Choroid plexus epithelial cell (primary cell): ENCODE measurements around the gene KLRC2.
"Not testable (repeated sequence)": the region's sequence is repeated elsewhere in the genome, so short reads cannot be mapped to it uniquely, and the experiment has no call there.

Experiments used
- DNase-seq: peaks from one replicate; pipeline ENCODE4 v3.0.0-alpha.2; 2010; ENCODE audit warnings: low read depth
- H3K4me3 ChIP-seq: 2 replicates; pipeline ENCODE4 v1.5.1; 2011; ENCODE audit warnings: low read depth, mild to moderate bottlenecking, control low read depth, low read length, moderate library complexity
- TF ChIP-seq, protein P1 (sequence below): conservative IDR thresholded peaks from 2 replicates; pipeline ENCODE4 v1.5.1; 2011; ENCODE audit warnings: low read depth, mild to moderate bottlenecking, control low read depth, inconsistent platforms, low read length, moderate library complexity

KLRC2 gene

DNA sequence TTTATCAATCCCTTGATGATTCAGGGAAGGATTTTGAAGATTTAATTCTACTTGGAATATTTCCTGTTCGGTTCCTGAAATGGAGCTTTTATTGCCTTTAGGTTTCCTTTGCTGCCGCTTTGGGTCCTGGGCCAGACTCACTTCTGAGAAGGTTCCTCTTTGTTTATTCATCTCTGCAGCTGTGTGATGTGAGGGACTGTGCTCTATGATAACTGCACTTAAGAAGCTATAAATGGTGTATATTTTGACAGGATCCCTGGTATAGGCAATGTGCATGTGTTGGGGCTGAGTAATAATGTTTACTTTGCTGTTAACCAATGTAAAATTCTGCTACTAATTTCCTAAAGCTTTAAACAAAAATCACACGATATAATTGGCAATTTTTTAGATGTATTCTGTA is at the start of gene KLRC2:
KLRC2 (minus strand) TSS at position 195 of the 400 bp plus-strand sequence; CDS start at position 171, 24 bp downstream.
- peak; percentile 85 for DNase-seq
- H3K4me3 ChIP-seq: peak within 1 kb of the TSS; percentile 40

DNA sequence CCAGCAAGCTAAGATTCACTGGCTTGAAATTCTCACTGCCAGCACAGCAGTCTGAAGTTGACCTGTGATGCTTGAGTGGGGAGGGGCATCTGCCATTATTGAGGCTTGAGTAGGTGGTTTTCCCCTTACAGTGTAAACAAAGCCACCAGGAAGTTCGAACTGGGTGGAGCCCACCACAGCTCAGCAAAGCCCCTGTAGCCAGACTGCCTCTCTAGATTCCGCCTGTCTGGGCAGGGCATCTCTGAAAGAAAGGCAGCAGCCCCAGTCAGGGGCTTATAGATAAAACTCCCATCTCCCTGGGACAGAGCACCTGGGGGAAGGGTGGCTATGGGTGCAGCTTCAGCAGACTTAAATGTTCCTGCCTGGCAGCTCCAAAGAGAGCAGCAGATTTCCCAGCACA is 46.1 kb upstream of the KLRC2 start:
- not testable (repeated sequence) for DNase-seq, H3K4me3 ChIP-seq

DNA sequence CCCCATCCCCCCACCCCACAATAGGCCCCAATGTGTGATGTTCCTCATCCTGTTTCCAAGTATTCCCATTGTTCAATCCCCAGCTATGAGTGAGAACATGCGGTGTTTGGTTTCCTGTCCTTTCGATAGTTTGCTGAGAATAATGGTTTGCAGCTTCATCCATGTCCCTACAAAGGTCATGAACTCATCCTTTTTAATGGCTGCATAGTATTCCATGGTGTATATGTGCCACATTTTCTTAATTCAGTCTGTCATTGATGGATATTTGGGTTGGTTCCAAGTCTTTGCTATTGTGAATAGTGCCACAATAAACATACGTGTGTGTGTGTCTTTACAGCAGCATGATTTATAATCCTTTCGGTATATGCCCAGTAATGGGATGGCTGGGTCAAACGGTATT is 37.0 kb upstream of the KLRC2 start:
- H3K4me3 ChIP-seq, DNase-seq: not testable (repeated sequence)

DNA sequence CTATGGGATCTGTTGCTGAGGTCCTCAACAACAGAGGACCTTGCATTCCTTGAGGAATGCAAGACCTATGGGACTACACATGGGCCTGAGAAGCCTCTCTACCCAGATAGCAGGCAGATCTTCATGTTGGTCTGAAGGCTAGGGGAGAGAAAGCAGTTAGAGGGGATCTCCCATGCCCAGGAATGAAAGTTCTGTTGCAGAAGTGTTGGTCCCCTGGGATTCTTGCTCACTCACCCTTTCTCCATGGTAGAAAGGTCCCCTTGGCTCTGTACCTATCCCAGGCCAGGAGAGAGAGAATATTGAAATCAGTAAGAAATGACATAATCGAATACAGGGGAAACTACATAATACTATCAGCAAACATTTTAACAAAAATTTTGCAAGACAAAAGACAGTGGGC is 33.9 kb upstream of the KLRC2 start:
- DNase-seq: no peak
- no peak overlapping the region for H3K4me3 ChIP-seq
- TF ChIP-seq, protein P1, sequence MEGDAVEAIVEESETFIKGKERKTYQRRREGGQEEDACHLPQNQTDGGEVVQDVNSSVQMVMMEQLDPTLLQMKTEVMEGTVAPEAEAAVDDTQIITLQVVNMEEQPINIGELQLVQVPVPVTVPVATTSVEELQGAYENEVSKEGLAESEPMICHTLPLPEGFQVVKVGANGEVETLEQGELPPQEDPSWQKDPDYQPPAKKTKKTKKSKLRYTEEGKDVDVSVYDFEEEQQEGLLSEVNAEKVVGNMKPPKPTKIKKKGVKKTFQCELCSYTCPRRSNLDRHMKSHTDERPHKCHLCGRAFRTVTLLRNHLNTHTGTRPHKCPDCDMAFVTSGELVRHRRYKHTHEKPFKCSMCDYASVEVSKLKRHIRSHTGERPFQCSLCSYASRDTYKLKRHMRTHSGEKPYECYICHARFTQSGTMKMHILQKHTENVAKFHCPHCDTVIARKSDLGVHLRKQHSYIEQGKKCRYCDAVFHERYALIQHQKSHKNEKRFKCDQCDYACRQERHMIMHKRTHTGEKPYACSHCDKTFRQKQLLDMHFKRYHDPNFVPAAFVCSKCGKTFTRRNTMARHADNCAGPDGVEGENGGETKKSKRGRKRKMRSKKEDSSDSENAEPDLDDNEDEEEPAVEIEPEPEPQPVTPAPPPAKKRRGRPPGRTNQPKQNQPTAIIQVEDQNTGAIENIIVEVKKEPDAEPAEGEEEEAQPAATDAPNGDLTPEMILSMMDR: no peak

DNA sequence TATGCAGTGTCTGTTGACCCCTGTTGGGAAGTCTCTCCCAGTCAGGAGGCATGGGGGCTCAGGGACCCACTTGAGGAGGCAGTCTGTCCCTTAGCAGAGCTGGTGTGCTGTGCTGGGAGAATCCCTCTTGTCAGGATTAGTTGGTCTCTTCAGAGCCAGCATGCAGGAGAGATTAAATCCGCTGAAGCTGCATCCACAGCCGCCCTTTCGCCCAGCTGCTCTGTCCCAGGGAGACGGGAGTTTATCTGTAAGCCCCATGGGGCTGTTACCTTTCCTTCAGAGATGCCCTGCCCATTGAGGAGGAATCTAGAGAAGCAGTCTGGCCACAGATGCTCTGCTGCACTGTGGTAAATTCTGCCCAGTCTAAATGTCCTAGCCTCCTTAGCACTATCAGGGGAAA is 30.5 kb upstream of the KLRC2 start:
- no peak overlapping the region for H3K4me3 ChIP-seq
- no peak for DNase-seq
- TF ChIP-seq, protein P1: no peak

DNA sequence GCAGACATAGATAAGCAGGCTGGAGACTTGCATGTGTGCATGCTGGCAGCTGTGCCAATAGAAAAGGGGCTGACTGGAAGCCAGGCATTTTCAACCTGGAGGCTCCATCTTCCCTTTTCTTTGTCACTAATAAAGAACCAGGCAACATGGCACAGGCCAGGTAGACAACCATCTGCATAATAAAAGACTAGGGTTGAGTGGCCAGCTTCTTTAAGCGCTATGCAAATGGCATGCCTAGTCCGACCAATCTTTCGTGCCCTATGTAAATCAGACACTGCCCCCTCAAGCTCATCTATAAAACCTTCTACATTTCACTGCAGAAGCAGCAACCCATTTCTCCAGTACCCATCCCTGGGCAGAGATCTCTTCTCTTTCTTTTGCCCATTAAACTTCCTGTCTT is 21.9 kb upstream of the KLRC2 start:
- TF ChIP-seq, protein P1: no peak
- H3K4me3 ChIP-seq: no peak overlapping the region
- DNase-seq: no peak

DNA sequence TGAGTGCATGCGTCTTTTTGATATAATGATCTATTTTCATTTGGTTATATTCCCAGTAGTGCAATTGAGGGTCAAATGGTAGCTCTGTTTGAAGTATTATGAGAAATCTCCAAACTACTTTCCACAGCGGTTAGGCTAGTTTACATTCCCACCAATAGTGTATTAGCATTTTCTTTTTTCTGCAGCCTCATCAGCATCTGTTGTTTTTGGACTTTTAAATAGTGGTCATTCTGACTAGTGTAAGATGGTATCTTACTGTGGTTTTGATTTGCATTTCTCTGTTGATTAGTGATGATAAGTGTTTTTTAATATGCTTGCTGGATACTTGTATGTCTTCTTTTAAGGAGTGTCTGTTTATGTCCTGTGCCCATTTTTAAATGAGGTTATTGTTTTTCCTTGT is 21.0 kb upstream of the KLRC2 start:
- no peak overlapping the region for H3K4me3 ChIP-seq
- TF ChIP-seq, protein P1: no peak
- DNase-seq: no peak

DNA sequence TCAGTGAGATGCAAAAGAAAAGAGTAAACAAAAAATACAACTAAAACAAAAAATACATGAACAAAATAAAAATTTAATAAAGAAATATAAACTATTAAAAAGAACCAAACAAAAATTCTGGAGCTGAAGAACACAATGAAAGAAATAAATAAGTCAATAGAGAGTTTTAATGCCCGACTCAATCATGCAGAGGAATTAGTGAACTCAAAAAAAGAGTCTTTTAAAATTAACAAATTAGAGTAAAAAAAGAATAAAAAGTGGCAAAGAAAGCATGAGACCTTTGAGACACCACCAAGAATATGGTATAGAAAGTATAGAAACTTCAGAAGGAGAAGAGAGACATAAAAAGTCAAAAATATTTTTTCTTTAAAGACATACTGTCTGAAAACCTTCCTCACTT is 20.0 kb upstream of the KLRC2 start:
- TF ChIP-seq, protein P1: no peak
- H3K4me3 ChIP-seq: no peak overlapping the region
- no peak for DNase-seq

DNA sequence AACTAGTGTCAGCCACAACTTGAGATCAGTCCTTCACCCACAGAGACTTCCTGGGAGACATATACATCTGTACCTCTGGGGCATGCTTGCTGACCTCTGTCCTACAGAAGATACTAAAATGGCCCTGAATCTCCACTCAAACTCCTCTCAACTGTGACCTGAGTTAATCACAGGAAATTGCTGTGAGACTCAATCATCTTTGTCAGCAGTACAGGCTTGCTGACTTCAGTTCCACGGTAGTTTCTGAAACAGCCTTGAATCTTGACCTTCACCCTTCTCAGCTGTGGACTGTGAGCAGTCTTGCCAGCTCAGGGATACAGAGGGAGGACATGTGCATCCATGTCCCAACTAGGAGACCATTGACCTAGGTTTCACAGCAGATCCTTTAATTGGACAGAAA is 18.7 kb upstream of the KLRC2 start:
- TF ChIP-seq, protein P1: no peak
- no peak overlapping the region for H3K4me3 ChIP-seq
- DNase-seq: peak; percentile 32
